AG09309 (cell line): ENCODE results near the gene FYB1.

Experiments
- DNase-seq: peaks from one replicate; pipeline ENCODE4 v3.0.0-alpha.2; 2010; ENCODE audit warnings: low read depth
- H3K4me3 ChIP-seq: 2 replicates; pipeline ENCODE4 v1.5.1; 2011; ENCODE audit warnings: mild to moderate bottlenecking, low read depth, low read length, moderate library complexity; ENCODE audit not compliant: control insufficient read depth
- TF ChIP-seq, protein P1 (sequence below): IDR thresholded peaks from 2 replicates; pipeline ENCODE4 v1.5.1; 2011; ENCODE audit warnings: mild to moderate bottlenecking, low read depth, low read length, inconsistent platforms; ENCODE audit not compliant: insufficient read depth, control insufficient read depth; ENCODE audit errors: missing control alignments

FYB1 gene

DNA sequence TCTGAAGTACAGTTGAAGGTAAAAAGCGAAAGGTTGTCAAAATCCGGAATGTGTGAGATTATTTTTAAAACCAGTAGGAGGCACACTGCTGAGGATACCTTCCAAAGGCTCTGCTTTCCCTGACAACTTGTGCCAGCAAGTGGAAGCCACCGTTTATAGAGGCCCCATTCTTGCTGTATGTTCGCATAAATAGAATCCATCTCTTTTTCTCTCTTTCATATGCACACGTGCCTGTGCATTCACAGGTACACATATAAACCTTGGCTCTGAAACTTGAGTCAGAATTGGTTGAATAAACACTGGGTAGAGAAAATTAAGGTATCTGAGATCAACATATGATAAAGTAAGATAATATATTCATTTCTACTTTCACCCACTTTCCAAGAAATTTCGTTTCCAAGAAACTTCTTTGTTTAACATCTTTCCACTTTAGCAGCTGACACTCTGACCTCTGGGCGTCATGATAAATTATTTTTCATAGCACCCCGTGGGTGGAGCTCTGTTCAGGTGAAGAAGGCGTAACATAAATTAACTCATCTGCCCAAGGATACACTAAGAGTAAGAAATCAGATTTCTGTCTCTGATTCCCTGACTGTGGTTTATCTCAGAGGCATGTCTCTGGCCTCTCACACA lies 81.4 kb downstream of the FYB1 start:
- H3K4me3 ChIP-seq = no peak overlapping the region
- TF ChIP-seq, protein P1, sequence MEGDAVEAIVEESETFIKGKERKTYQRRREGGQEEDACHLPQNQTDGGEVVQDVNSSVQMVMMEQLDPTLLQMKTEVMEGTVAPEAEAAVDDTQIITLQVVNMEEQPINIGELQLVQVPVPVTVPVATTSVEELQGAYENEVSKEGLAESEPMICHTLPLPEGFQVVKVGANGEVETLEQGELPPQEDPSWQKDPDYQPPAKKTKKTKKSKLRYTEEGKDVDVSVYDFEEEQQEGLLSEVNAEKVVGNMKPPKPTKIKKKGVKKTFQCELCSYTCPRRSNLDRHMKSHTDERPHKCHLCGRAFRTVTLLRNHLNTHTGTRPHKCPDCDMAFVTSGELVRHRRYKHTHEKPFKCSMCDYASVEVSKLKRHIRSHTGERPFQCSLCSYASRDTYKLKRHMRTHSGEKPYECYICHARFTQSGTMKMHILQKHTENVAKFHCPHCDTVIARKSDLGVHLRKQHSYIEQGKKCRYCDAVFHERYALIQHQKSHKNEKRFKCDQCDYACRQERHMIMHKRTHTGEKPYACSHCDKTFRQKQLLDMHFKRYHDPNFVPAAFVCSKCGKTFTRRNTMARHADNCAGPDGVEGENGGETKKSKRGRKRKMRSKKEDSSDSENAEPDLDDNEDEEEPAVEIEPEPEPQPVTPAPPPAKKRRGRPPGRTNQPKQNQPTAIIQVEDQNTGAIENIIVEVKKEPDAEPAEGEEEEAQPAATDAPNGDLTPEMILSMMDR = no peak
- DNase-seq = no peak

DNA sequence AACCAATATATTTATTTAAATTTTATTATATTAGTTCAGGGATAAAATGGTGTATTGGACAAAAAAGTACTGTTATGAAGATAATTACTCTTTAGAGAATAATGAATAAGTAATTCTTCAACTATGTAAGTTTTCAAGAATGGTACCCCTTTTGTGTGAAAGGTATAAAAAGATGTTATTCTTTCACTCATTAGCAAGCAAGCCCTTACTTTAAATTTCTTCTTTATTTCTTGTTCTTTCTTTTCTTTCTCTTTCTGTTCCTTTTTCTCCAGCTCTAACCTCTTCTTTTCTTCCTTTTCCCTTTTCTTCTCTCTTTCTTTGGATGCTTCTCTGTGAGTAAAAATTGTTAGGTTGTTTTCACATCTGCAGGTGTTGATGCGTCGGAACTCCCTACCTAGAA lies 82.0 kb downstream of the FYB1 start:
- TF ChIP-seq, protein P1 = no peak
- no peak overlapping the region for H3K4me3 ChIP-seq
- DNase-seq = no peak

DNA sequence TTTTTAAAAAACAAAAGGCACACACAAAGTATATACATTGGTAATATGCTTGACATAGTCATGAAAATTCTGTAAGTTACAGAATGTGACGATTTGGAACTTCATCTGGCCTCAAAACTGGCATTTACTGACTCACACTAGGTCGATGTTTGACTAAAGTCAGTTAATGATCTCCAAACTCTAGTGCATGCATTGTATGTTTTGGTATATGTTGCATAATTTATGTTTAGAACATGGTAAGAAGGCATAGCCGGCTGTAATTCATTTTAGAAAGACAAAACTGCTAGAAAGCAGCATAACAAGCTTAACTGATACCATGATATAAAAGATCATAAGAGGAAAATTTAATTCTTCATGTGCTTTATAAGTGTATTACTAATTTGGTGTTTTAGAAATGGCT lies 86.6 kb downstream of the FYB1 start:
- DNase-seq = no peak
- TF ChIP-seq, protein P1 = no peak
- no peak overlapping the region for H3K4me3 ChIP-seq

DNA sequence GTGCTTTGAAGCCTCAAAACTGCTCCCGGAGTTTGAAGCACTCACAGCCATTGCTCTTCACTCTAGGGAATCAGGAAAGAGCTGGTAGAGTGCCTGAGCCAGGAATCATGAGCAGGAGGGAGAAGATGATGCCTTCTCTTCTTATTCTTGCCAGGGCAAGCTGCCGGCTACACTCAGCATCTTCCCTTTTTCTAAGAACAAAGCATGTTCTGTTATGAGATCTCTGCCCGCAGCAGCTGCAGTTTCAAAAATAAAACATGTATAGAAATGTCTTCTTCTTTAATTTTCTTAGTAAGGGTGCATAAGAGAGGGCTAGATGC lies 87.3 kb downstream of the FYB1 start:
- DNase-seq = no peak
- no peak overlapping the region for H3K4me3 ChIP-seq
- TF ChIP-seq, protein P1 = no peak

DNA sequence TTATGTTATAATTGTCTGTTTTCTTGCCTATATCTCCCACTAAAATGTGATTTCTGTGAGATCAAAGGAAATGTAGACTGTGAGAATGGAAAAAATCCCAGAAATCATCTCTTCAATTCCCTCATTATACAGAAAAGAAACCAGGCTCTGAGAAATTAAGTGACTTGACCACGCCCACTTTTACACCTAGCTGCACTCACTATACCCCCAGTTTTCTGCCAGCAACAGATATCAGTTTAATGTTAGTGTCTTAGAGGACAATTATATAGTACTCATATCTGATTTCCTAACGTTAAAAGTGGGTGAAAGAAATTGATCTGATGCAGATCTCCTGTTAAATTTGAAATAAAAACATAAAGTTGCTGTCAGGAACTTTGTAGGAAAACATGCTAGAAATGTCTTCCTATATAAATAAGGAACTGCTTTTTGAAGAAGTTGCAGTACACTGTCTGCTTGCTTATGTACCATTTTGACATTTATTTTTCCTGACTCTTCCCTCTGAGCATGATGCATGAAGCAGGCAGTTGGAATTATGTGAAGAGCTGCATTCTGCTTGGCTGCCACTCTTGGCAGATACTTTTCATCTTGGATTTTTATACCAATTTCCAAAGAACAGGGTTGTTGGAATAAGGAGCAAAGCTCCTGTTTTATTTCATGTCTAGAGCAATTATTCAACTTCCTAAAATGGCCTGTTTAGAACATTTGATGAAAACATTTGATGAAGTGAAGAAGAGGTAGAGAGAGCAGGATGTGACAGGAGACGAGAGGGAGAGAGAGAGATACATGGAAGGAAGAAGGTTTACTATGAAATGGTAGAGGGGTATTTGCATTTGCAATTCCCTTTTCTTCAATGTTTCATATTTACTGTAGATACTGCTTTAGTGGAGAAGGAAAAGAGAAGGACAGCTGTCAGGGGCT lies 87.9 kb downstream of the FYB1 start:
- H3K4me3 ChIP-seq = no peak overlapping the region
- DNase-seq = no peak
- TF ChIP-seq, protein P1 = no peak

DNA sequence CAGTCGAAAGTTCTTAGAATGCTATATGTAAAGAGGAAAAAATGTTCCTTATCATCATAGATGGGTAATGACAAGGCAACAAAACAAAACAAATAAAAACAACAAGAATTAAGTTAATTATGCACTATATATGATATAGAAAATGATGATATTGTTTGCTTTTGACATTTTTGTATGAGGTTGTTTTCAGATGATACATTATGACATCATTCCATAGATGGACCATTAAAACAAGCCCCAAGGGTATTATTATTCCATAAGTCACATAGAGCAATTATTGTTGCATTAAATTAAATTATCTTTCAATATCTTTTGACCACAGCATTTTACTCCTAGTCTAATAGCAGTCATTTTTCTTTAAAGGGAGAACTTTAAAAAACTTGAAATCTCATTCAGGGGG lies 88.6 kb downstream of the FYB1 start:
- DNase-seq = no peak
- TF ChIP-seq, protein P1 = no peak
- no peak overlapping the region for H3K4me3 ChIP-seq
